Gastroesophageal sphincter (tissue), 3 donors: ENCODE data around the gene CCDC107.

Experiments
- CTCF ChIP-seq, 4 experiments: fragments of 200-600 bp in 2 of 4; fragments of 450-650 bp in 2 of 4; sonication (generic) in 1 of 4; IDR thresholded peaks; one replicate each; pipeline ENCODE4 v1.5.1; 2017 to 2019; ENCODE audit warnings: antibody characterized with exemption in 4 of 4, mild to moderate bottlenecking in 2 of 4, moderate library complexity in 2 of 4
- EP300 ChIP-seq: sonication (generic); formaldehyde crosslinking; IDR thresholded peaks from one replicate; pipeline ENCODE4 v1.6.1; 2017; ENCODE audit warnings: antibody characterized with exemption, mild to moderate bottlenecking
- POLR2A ChIP-seq, 2 donors: fragments of 450-650 bp; IDR thresholded peaks; one replicate each; pipeline ENCODE4 v1.6.1; 2017; ENCODE audit warnings: antibody characterized with exemption in 2 of 2, mild to moderate bottlenecking in 2 of 2, moderate library complexity in 1 of 2
- POLR2AphosphoS5 ChIP-seq: sonication (generic); formaldehyde crosslinking; IDR thresholded peaks from one replicate; pipeline ENCODE4 v1.6.1; 2017; ENCODE audit warnings: antibody characterized with exemption

GRCh38 chr9:35681341-35682002 lies 23.4 kb downstream of the CCDC107 start:
- TF ChIP-seq POLR2A (IDR thresholded peaks at IDR 0.05) (peak in 1 of 2 donors; percentile 27), CTCF (IDR thresholded peaks at IDR 0.05) (no peak), EP300 (no peak), POLR2AphosphoS5 (peak; percentile 77)
